ENCODE results near the gene ANKS1A.

- TF ChIP-seq, protein P1, sequence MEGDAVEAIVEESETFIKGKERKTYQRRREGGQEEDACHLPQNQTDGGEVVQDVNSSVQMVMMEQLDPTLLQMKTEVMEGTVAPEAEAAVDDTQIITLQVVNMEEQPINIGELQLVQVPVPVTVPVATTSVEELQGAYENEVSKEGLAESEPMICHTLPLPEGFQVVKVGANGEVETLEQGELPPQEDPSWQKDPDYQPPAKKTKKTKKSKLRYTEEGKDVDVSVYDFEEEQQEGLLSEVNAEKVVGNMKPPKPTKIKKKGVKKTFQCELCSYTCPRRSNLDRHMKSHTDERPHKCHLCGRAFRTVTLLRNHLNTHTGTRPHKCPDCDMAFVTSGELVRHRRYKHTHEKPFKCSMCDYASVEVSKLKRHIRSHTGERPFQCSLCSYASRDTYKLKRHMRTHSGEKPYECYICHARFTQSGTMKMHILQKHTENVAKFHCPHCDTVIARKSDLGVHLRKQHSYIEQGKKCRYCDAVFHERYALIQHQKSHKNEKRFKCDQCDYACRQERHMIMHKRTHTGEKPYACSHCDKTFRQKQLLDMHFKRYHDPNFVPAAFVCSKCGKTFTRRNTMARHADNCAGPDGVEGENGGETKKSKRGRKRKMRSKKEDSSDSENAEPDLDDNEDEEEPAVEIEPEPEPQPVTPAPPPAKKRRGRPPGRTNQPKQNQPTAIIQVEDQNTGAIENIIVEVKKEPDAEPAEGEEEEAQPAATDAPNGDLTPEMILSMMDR (conservative IDR thresholded peaks at IDR 0.05; ENCODE audit: low read depth in 2 of 2), result no peak
- TF ChIP-seq ETS1 (IDR thresholded peaks at IDR 0.05), result no peak
- TF ChIP-seq POLR2AphosphoS5 (IDR thresholded peaks at IDR 0.05; ENCODE audit: low read depth), result no peak
- no peak for TF ChIP-seq REST (IDR thresholded peaks at IDR 0.05; ENCODE audit: unreplicated experiment)
- TF ChIP-seq EZH2 (IDR thresholded peaks at IDR 0.05; ENCODE audit: low read depth, unreplicated experiment), result no peak
Observed at GRCh38 chr6:34897130-34897529, 8.1 kb downstream of the ANKS1A start.

Data from GM23338 (cell line).